Measurements from ENCODE around the gene CMTM3. TPM values are rescaled to one million over a fixed set of nuclear protein-coding genes. Genes with fewer than 3 reads are reported as not detected.

Gene CMTM3
- total RNA-seq, 1 donor from 2014 or later: 89.2 TPM

GRCh38 chr16:66618588-66619375 is 14.3 kb downstream of the CMTM3 start:
- H3K4me3 Mint-ChIP-seq: no peak overlapping the region
- H3K36me3 Mint-ChIP-seq (ENCODE audit: low read depth): peaks cover 2% of the 10 kb centered on the region
- H3K27ac Mint-ChIP-seq (ENCODE audit: unreplicated experiment): no peak overlapping the region

DNA sequence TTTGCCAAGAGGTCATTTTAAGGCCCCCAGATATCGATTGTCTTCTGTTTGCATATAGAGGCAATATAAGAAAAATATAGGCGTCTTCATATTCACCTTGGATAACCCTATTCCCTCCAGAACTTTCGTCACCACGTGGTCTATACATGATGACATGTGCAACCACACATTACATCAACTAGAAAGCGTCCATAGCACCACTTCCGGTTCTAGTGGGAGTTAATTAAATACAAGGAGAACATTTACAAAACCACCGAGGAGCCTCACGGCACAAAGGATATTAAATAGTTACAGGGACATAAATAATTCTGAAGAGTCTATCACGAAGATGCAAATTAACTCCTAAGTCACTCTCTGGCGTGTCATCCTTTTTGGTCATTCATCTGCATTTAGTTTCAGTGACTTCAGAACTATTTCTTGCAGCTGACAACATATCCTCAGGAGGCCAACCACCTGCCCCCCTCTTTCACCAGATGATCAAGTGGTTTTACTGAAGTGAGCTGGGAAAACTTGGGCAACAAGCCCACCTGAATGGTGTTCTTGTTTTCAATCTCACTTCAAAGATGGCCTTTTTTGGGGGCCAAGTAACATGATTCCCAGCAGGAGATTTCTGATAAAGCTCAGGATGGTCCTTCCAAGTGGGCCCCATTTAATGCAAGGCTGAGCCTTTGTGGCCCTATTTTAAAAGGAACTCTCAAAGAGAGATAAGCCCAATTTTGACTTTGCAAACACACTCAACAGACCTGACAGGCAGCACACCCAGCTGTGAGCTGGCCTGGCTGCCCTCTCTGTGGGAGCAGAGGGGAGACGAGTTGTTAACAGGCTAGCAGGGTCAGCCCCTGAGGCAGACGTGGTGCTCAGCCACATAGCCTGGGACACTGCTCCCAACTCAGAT is 15.3 kb downstream of the CMTM3 start:
- peaks cover 2% of the 10 kb centered on the region for H3K36me3 Mint-ChIP-seq (ENCODE audit: low read depth)
- no peaks in the 10 kb centered on the region for H3K9me3 Mint-ChIP-seq

More at GRCh38 chr16:66618588-66619375, 14.3 kb downstream of the CMTM3 start:
- no peak for DNase-seq (ENCODE audit: low read depth, low spot score)
- Mint-ChIP-seq H3K4me1 (peaks cover 3% of the 10 kb centered on the region), H3K9me3 (no peaks in the 10 kb centered on the region), H3K27me3 (ENCODE audit: low read depth) (no peaks in the 10 kb centered on the region)
- TF ChIP-seq CTCF (conservative IDR thresholded peaks at IDR 0.05): no peak

GRCh38 chr16:66620429-66620795 is 15.9 kb downstream of the CMTM3 start:
- peaks cover 2% of the 10 kb centered on the region for H3K36me3 Mint-ChIP-seq (ENCODE audit: low read depth)
- H3K4me1 Mint-ChIP-seq: peaks cover 3% of the 10 kb centered on the region
- H3K27me3 Mint-ChIP-seq (ENCODE audit: low read depth): no peaks in the 10 kb centered on the region
- no peak for TF ChIP-seq CTCF (conservative IDR thresholded peaks at IDR 0.05)
- no peaks in the 10 kb centered on the region for H3K9me3 Mint-ChIP-seq
- no peak overlapping the region for H3K4me3 Mint-ChIP-seq
- H3K27ac Mint-ChIP-seq (ENCODE audit: unreplicated experiment): no peak overlapping the region
- DNase-seq (ENCODE audit: low read depth, low spot score): no peak

More for the DNA sequence above, 15.3 kb downstream of the CMTM3 start:
- Mint-ChIP-seq H3K27me3 (ENCODE audit: low read depth) (no peaks in the 10 kb centered on the region), H3K4me3 (no peak overlapping the region), H3K4me1 (peaks cover 3% of the 10 kb centered on the region), H3K27ac (ENCODE audit: unreplicated experiment) (no peak overlapping the region)
- DNase-seq (ENCODE audit: low read depth, low spot score): no peak
- no peak for TF ChIP-seq CTCF (conservative IDR thresholded peaks at IDR 0.05)

DNA sequence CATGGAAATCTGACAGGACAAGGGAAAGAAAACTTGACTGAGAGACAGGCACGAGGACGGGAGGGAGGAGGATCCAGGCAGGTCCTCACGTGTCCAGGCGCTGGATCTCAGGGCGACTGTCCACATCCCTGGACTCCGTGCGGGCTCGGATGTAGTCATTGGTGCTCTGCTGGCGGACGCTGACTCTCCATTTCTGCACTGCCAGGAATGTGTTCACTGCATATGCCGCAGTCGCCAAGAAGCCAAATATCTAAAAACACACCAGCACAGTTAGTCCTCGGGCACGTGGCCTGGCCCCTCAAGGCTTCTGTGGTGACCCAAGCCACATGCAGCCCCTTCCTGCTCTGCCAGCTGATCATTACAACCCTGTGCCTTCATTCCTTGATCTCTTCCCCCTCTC is 17.5 kb downstream of the CMTM3 start:
- Mint-ChIP-seq H3K9me3 (no peaks in the 10 kb centered on the region), H3K27me3 (ENCODE audit: low read depth) (no peaks in the 10 kb centered on the region), H3K27ac (ENCODE audit: unreplicated experiment) (no peak overlapping the region), H3K4me3 (no peak overlapping the region), H3K36me3 (ENCODE audit: low read depth) (no peaks in the 10 kb centered on the region), H3K4me1 (peaks cover 3% of the 10 kb centered on the region)
- no peak for TF ChIP-seq CTCF (conservative IDR thresholded peaks at IDR 0.05)
- DNase-seq (ENCODE audit: low read depth, low spot score): no peak

GRCh38 chr16:66622863-66623262 is 18.4 kb downstream of the CMTM3 start:
- no peaks in the 10 kb centered on the region for H3K9me3 Mint-ChIP-seq
- no peak overlapping the region for H3K27ac Mint-ChIP-seq (ENCODE audit: unreplicated experiment)
- no peaks in the 10 kb centered on the region for H3K36me3 Mint-ChIP-seq (ENCODE audit: low read depth)
- no peak for DNase-seq (ENCODE audit: low read depth, low spot score)
- H3K4me1 Mint-ChIP-seq: peaks cover 3% of the 10 kb centered on the region
- TF ChIP-seq CTCF (conservative IDR thresholded peaks at IDR 0.05): no peak
- H3K4me3 Mint-ChIP-seq: no peak overlapping the region
- H3K27me3 Mint-ChIP-seq (ENCODE audit: low read depth): no peaks in the 10 kb centered on the region
